ENCODE data around the gene BCLAF1.

DNA sequence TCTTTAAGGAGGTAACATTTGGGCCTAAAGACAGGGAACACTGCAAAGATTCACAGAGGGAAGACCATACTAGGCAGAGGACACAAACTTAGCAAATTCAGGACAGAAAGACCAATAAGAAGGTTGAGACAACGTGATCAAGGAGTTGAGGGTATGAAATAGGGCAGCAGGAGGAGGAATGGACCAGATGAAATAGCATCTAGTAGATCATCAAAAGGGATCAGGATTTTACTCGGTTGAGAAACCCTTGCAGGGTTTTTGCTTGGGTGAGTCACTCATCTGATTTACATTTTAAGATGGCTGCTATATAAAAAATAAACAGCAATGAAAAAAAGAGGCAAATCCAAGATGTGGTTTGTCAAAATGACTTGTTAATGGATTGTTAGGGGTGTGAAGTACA, 4.7 kb downstream of the BCLAF1 start:
- TF ChIP-seq POLR2A (IDR thresholded peaks at IDR 0.05) (no peak), CTCF (IDR thresholded peaks at IDR 0.05) (no peak), EP300 (IDR thresholded peaks at IDR 0.05) (no peak)

Data from ovary (tissue), 3 donors.